Body of pancreas (tissue), 4 donors: Measurements from ENCODE around the gene AKAP6. TPM values are rescaled to one million over a fixed set of nuclear protein-coding genes. Genes with fewer than 3 reads are reported as not detected.

ENCODE experiments used
- ATAC-seq: fragments of 150-250 bp; one replicate; pipeline ENCODE4 v1.9.1; 2016
- DNase-seq, 4 donors: peaks; one replicate each; pipeline ENCODE4 v3.0.0-alpha.2; 2019
- H3K27ac ChIP-seq, 4 donors: fragments of 200-600 bp; sonication (generic); 1 replicate in 3 of 4; 2 replicates in 1 of 4; pipeline versions ENCODE4 v1.5.1 to v1.6.1; 2016 to 2019; ENCODE audit warnings: mild to moderate bottlenecking in 1 of 4, mixed read lengths in 1 of 4, moderate library complexity in 1 of 4
- H3K27me3 ChIP-seq, 2 donors: fragments of 200-600 bp; sonication (generic); one replicate each; pipeline ENCODE4 v1.6.0; 2016; ENCODE audit warnings: mild to moderate bottlenecking in 1 of 2
- H3K36me3 ChIP-seq, 2 donors: fragments of 200-600 bp; sonication (generic); replicated peaks in 1 of 2; 2 replicates each; pipeline ENCODE4 v1.5.1; 2016; ENCODE audit warnings: low read depth in 2 of 2; ENCODE audit not compliant: insufficient read depth in 1 of 2
- H3K4me1 ChIP-seq: fragments of 200-600 bp; sonication (generic); one replicate; pipeline ENCODE4 v1.6.0; 2016
- H3K4me3 ChIP-seq, 2 donors: fragments of 200-600 bp; sonication (generic); 1 replicate in 1 of 2; 2 replicates in 1 of 2; pipeline ENCODE4 v1.5.1; 2016 to 2019
- H3K9me3 ChIP-seq, 3 donors: fragments of 200-600 bp; sonication (generic); 1 replicate in 2 of 3; 2 replicates in 1 of 3; pipeline ENCODE4 v1.5.1; 2016
- CTCF ChIP-seq, 7 experiments: fragments of 450-650 bp in 4 of 7; fragments of 200-600 bp in 3 of 7; sonication (generic) in 3 of 7; IDR thresholded peaks; one replicate each; pipeline ENCODE4 v1.5.1; 2016 to 2019; ENCODE audit warnings: antibody characterized with exemption in 7 of 7
- POLR2A ChIP-seq, 3 donors: fragments of 450-650 bp; IDR thresholded peaks; one replicate each; pipeline ENCODE4 v1.6.1; 2016; ENCODE audit warnings: antibody characterized with exemption in 3 of 3, mild to moderate bottlenecking in 2 of 3
- WGBS, 2 donors: methylation state at CpG; one replicate each; pipeline ENCODE4 v1.1.5; 2017; 5-methylcytosine and 5-hydroxymethylcytosine counted together
- intact Hi-C: fragments of 100-400 bp; cut with DNase I; formaldehyde crosslinking; loops from one replicate; pipeline ENCODE4 v1.15.1; 2023
- total RNA-seq, 2 donors: library from RNA; depleted of rRNA; stranded (reverse); fragments of >200 nt; gene quantifications; one replicate each; pipeline ENCODE4 v1.1.0, GENCODE V29; 2016

Gene AKAP6
- total RNA-seq, 2 donors from 2014 or later, result 2.0 to 2.9 TPM

GRCh38 chr14:32318087-32318795 is 10.9 kb upstream of the AKAP6 start:
- WGBS, 2 donors, result 83 to 90% methylated on average over 7 of the region's 7 CpGs
- Histone ChIP-seq H3K9me3 (no peaks in the 10 kb centered on the region), H3K4me3 (no peak overlapping the region), H3K27ac (no peak overlapping the region), H3K27me3 (no peaks in the 10 kb centered on the region), H3K4me1 (no peaks in the 10 kb centered on the region), H3K36me3 (no peaks in the 10 kb centered on the region)
- intact Hi-C loops, result no loop called here
- DNase-seq (no peak), ATAC-seq (no peak)
- TF ChIP-seq POLR2A (IDR thresholded peaks at IDR 0.05) (no peak), CTCF (IDR thresholded peaks at IDR 0.05) (no peak)

GRCh38 chr14:32319368-32320049 is 9.6 kb upstream of the AKAP6 start:
- H3K27ac ChIP-seq, result no peak overlapping the region
- no peaks in the 10 kb centered on the region for H3K27me3 ChIP-seq
- no peaks in the 10 kb centered on the region for H3K36me3 ChIP-seq
- no peaks in the 10 kb centered on the region for H3K9me3 ChIP-seq
- intact Hi-C loops, result no loop called here
- ATAC-seq (no peak), DNase-seq (no peak)
- H3K4me3 ChIP-seq, result no peak overlapping the region
- TF ChIP-seq POLR2A (IDR thresholded peaks at IDR 0.05) (no peak), CTCF (IDR thresholded peaks at IDR 0.05) (no peak)
- H3K4me1 ChIP-seq, result no peaks in the 10 kb centered on the region

GRCh38 chr14:32324601-32325000 is 4.5 kb upstream of the AKAP6 start:
- ATAC-seq, result no peak
- 69% methylated on average over 1 of the region's 1 CpG for WGBS, 2 donors
- Histone ChIP-seq H3K27ac (no peak overlapping the region), H3K4me3 (no peak overlapping the region), H3K27me3 (no peaks in the 10 kb centered on the region), H3K36me3 (no peaks in the 10 kb centered on the region), H3K9me3 (no peaks in the 10 kb centered on the region), H3K4me1 (no peaks in the 10 kb centered on the region)
- intact Hi-C loops, result no loop called here
- no peak for TF ChIP-seq CTCF (IDR thresholded peaks at IDR 0.05)
- no peak for TF ChIP-seq POLR2A (IDR thresholded peaks at IDR 0.05)
- no peak for DNase-seq

GRCh38 chr14:32327255-32327961 is 1.7 kb upstream of the AKAP6 start:
- 79 to 90% methylated on average over 2 of the region's 2 CpGs for WGBS, 2 donors
- no peaks in the 10 kb centered on the region for H3K4me1 ChIP-seq
- TF ChIP-seq POLR2A (IDR thresholded peaks at IDR 0.05), result no peak
- no peak for TF ChIP-seq CTCF (IDR thresholded peaks at IDR 0.05)

More at GRCh38 chr14:32327255-32327961, 1.7 kb upstream of the AKAP6 start:
- Histone ChIP-seq H3K36me3 (no peaks in the 10 kb centered on the region), H3K27ac (no peak overlapping the region), H3K27me3 (no peaks in the 10 kb centered on the region), H3K9me3 (no peaks in the 10 kb centered on the region), H3K4me3 (no peak overlapping the region)
- no peak for DNase-seq
- ATAC-seq, result no peak
- intact Hi-C loops, result no loop called here
